Mucosa of descending colon (tissue), 3 donors: ENCODE data around the gene PPP2R3B. TPM values are rescaled to one million over a fixed set of nuclear protein-coding genes. Genes with fewer than 3 reads are reported as not detected.
"Not testable (repeated sequence)": the region's sequence is repeated elsewhere in the genome, so short reads cannot be mapped to it uniquely, and the experiment has no call there.

Source experiments
- ATAC-seq: fragments of 200-7000 bp; cut with Tn5 transposase; one replicate; pipeline ENCODE4 v1.9.1; 2020; ENCODE audit warnings: mild to moderate bottlenecking, moderate library complexity
- DNase-seq, 3 donors: peaks; one replicate each; pipeline ENCODE4 v3.0.0-alpha.2; 2020
- H3K36me3 ChIP-seq: fragments of 200-600 bp; one replicate; pipeline ENCODE4 v1.8.0; 2021; ENCODE audit warnings: low read depth, mild to moderate bottlenecking
- H3K4me1 ChIP-seq: fragments of 200-600 bp; one replicate; pipeline ENCODE4 v1.8.0; 2021; ENCODE audit warnings: low read depth, mild to moderate bottlenecking
- H3K4me3 ChIP-seq: fragments of 200-600 bp; one replicate; pipeline ENCODE4 v1.8.0; 2021; ENCODE audit warnings: mild to moderate bottlenecking
- H3K9me3 ChIP-seq: fragments of 200-600 bp; one replicate; pipeline ENCODE4 v1.8.0; 2021; ENCODE audit warnings: mild to moderate bottlenecking
- intact Hi-C, 2 donors: fragments of 100-400 bp; cut with DNase I in 1 of 2; cut with micrococcal nuclease in 1 of 2; formaldehyde crosslinking; loops; one replicate each; pipeline versions ENCODE4 v1.11.0 to v1.11.1; 2022; cut with DNase I, micrococcal nuclease
- total RNA-seq, 3 donors: library from RNA; stranded (reverse); fragmentation: NEBNext Ultra II Directional in 2 of 3; extraction: Animal tissue kit (Norgen Biotek cat#: 25700) in 2 of 3; gene quantifications; one replicate each; pipeline versions ENCODE4 v1.2.1 to v1.2.4, GENCODE V29; 2021 to 2023
- TF ChIP-seq, protein P1 (sequence below): fragments of 200-600 bp; IDR thresholded peaks from one replicate; pipeline ENCODE4 v1.8.0; 2022; ENCODE audit warnings: antibody characterized with exemption, mild to moderate bottlenecking
- donor health status: DM: no; HTN: no; CAD: no; lungs with moderate emphysema.
- donor health status: DM: no; HTN: no; CAD: no.
- donor health status: DM: no; HTN: yes; CAD: no.

PPP2R3B gene
- total RNA-seq, 3 donors from 2014 or later, result 9.2 to 11.6 (median 11.2) TPM

DNA sequence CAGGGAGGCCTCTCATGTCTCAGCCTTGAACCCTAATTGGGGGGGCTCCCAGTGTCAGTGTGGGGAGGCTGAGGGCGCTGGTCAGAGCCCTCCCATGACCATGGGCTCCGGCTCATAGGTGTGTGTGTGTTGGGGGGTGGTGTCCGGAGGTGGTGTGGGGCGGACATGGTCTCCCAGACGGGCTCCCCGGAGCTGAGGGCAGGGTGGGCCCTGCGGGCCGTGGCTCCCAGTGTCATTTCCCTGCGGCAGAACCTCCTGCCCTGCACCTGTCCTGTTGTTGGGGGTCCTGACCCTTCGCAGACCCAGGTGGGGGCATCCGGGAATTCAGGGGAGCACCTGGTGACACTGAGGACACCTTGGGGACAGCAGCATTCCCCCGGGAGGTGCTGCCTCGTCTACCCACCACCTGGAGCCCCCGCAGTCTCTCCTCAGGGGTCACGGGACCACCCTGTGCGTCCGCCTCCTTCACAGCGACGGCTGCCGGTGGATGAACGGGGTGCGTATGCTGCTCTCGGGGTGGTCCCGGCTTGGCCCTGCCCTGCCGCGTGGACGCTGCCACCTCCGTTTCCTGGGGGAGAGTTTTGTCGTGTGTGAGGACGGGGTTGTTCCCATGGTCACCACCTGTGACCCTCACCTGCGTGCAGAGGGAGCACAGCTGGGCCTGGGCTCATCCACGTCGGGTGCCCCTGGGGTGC lies 53.6 kb downstream of the PPP2R3B start:
- intact Hi-C loops, result no loop called here
- peak in 1 of 3 donors; percentile 43 for DNase-seq
- TF ChIP-seq, protein P1, sequence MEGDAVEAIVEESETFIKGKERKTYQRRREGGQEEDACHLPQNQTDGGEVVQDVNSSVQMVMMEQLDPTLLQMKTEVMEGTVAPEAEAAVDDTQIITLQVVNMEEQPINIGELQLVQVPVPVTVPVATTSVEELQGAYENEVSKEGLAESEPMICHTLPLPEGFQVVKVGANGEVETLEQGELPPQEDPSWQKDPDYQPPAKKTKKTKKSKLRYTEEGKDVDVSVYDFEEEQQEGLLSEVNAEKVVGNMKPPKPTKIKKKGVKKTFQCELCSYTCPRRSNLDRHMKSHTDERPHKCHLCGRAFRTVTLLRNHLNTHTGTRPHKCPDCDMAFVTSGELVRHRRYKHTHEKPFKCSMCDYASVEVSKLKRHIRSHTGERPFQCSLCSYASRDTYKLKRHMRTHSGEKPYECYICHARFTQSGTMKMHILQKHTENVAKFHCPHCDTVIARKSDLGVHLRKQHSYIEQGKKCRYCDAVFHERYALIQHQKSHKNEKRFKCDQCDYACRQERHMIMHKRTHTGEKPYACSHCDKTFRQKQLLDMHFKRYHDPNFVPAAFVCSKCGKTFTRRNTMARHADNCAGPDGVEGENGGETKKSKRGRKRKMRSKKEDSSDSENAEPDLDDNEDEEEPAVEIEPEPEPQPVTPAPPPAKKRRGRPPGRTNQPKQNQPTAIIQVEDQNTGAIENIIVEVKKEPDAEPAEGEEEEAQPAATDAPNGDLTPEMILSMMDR, result no peak
- ATAC-seq, result no peak
- no peaks in the 10 kb centered on the region for H3K9me3 ChIP-seq
- H3K4me1 ChIP-seq, result peaks cover 5% of the 10 kb centered on the region
- no peak overlapping the region for H3K4me3 ChIP-seq
- H3K36me3 ChIP-seq, result no peaks in the 10 kb centered on the region

DNA sequence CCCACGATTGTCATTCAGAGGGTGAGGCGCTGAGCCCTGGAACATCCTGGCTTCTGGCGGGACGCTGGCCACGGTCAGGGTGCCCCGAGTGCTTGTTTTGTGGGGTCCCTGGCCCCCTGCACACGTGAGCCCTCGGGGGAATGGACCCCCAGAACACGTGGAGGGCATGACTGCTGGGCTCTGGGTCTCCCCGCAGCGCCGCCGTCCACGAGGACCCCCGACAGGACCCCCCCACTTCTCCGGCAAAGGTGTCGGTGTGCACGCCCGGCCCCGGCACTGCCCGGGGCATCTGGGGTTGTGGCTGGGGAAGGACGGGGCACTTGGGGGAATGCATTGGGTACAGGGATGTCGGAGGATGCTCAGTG lies 54.2 kb downstream of the PPP2R3B start:
- DNase-seq, result peak in 1 of 3 donors; percentile 41
- ATAC-seq, result no peak

DNA sequence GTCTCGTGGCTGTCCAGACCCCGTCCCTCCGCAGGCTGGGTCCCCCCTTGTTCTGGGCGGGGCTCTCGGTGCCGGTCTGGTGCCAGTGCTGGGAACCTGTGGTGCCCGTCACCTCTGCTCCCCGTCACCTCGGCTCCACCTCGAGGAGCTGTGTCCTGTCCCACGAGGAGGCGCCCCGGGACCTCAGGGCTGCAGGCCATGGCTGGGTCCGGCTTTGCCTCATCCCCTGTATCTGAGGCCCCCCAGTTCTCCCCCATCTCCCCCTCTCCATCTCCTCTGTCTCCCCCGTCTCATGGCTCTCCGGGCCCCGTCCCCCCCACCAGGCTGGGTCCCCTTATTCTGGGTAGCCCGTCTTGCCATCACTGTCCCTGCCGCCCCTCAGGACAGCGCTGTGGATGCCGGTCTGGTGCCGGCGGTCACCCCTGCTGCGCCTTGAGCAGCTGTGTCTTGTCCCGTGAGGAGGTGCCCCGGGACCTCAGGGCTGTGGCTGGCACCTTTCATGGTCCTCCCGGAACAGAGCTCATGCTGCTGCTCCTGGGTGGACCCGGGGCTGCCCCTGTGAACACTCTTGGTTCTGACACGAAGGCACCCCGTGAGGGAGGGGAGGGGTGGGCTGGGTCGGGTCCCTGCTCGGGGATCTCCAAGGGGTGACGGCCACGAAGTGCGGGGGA lies 54.7 kb downstream of the PPP2R3B start:
- ATAC-seq (peak; percentile 25), DNase-seq (peak in 1 of 3 donors; percentile 32)
- intact Hi-C loops, result no loop called here
- no peaks in the 10 kb centered on the region for H3K9me3 ChIP-seq
- no peaks in the 10 kb centered on the region for H3K36me3 ChIP-seq
- no peak overlapping the region for H3K4me3 ChIP-seq
- H3K4me1 ChIP-seq, result peaks cover 5% of the 10 kb centered on the region
- TF ChIP-seq, protein P1, result no peak

More for the DNA sequence above, 54.2 kb downstream of the PPP2R3B start:
- intact Hi-C loops, result no loop called here
- TF ChIP-seq, protein P1, result no peak
- Histone ChIP-seq H3K4me1 (peaks cover 5% of the 10 kb centered on the region), H3K4me3 (no peak overlapping the region), H3K36me3 (no peaks in the 10 kb centered on the region), H3K9me3 (no peaks in the 10 kb centered on the region)

DNA sequence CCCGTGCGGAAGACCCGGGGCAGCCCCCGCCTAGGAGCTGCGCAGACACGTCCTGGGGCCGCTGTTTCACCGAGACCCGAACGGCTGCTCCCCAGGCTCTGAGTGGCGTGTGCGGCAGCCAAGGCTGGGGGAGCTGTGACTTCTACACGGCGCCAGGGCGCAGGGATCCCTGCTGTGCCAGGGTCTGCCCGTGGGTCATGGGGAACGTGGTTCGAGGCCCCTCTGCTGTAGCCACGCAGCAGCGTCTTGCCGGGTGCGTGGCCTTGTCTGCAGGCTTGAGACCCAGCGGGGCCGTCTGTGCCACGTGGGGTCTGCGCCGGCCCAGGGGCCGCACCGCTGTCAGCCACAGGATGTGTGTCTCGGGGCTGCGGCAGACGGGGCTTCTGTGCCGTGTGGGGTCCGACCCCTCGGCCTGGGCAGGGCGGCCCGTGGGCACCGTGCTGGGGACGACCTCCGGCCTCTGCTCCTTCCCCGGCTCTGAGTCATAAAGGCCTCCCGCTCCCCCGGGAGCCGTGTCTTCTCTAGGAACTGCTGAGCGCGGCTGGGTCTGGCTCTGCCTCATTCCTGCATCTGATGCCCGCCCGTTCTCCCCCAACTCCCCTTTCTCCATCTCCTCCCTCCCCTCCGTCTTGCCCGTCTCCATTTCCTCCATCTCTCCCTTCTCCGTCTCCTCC lies 55.4 kb downstream of the PPP2R3B start:
- H3K36me3 ChIP-seq, result no peaks in the 10 kb centered on the region
- no peak overlapping the region for H3K4me3 ChIP-seq
- intact Hi-C loops, result no loop called here
- TF ChIP-seq, protein P1, result no peak
- no peaks in the 10 kb centered on the region for H3K9me3 ChIP-seq
- peak in 2 of 3 donors; percentile 17 to 48 for DNase-seq
- ATAC-seq, result peak; percentile 52
- peaks cover 5% of the 10 kb centered on the region for H3K4me1 ChIP-seq

DNA sequence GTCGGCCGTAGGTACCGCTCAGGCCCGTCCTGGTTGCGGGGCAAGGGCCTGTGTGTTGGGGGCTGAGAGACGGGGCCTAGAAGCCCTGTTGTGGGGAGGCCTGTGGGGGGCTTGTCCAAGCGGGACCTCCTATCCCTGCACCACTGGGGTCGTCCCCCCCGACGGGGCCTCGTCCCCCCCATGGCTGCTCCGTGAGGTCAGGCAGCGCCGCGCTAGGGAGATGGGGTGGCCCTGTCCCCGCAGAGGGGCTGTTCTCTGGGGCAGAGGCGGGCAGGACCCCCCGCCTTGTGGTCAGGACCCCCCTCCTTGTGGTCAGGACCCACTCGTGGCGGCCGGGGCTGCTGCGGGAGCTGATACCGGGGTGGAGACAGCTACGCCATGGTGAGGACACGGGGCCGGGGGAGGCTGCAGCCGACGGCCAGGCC lies 56.0 kb downstream of the PPP2R3B start:
- no peak for ATAC-seq
- peak in 1 of 3 donors; percentile 40 for DNase-seq
- no peak overlapping the region for H3K4me3 ChIP-seq

DNA sequence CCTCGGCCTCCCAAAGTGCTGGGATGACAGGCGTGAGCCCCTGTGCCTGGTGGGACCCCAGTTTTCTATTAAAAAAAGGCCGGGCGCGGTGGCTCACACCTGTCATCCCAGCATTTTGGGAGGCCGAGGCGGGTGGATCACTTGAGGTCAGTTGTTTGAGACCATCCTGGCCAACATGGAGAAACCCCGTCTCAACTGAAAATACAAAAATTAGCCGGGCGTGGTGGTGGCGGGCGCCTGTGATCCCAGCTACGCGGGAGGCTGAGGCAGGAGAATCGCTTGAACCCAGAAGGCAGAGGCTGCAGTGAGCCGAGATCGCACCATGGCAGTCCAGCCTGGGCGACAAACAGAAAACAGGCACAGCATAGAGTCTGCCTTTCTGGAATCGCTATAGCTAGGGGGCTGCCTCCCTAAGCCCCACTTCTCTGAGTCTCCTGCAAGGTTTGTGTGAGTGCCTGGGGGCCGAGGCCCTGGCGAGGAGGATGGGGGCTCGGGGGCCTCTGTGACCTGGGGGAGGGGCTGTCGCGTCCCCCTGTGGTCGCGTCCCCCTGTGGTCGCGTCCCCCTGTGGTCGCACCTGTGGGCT lies 56.5 kb downstream of the PPP2R3B start:
- H3K9me3 ChIP-seq, ATAC-seq, intact Hi-C loops, H3K4me3 ChIP-seq, H3K4me1 ChIP-seq, H3K36me3 ChIP-seq: not testable (repeated sequence)
- DNase-seq, result peak in 2 of 3 donors; percentile 14 to 15

More for the DNA sequence above, 56.0 kb downstream of the PPP2R3B start:
- TF ChIP-seq, protein P1, result no peak
- Histone ChIP-seq H3K4me1 (peaks cover 7% of the 10 kb centered on the region), H3K9me3 (no peaks in the 10 kb centered on the region), H3K36me3 (no peaks in the 10 kb centered on the region)
- intact Hi-C loops, result no loop called here
